ENCODE measurements around the gene PLAC8L1.

DNA sequence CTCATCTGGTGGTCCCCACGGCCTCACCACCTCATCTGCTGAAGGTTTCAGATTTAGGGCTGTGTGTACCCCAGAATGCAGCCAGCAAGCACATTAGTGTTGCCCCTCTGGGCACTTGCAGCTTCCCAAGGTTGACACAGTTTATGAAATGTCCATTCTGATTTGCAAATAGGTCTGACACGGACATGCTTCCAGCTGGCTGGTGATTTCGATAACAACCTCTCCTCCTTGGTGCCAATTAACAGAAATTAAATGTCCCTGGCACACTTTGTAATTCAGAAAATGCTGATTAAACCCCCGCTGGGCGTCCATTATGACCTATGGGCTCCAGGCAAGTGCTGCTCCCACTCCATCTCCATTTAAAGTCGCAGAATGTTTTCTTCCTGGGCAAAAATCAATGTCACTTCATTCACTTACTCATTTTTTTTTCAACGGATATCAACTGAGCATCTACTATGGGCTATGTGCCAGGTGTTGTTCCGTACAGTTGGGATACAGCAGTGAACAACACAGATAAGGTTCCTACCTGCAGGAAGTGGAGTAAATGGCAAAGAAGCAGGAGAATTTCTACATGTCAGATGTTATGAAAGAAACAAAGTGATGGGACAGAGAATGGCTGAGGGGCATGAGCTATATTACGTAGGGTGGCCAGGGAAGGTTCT, 32.0 kb downstream of the PLAC8L1 start:
- TF ChIP-seq CTCF (IDR thresholded peaks at IDR 0.05) (no peak), POLR2A (IDR thresholded peaks at IDR 0.05) (no peak)
